GM21576 (cell line): Measurements from ENCODE around the gene IPCEF1.
"Not testable (repeated sequence)": the region's sequence is repeated elsewhere in the genome, so short reads cannot be mapped to it uniquely, and the experiment has no call there.

Experiments
- ATAC-seq: cut with Tn5 transposase; IDR thresholded peaks from one replicate; pipeline ENCODE4 v1.9.1; 2021; ENCODE audit warnings: mild to moderate bottlenecking, moderate library complexity; ENCODE audit not compliant: unreplicated experiment

The IPCEF1 gene

GRCh38 chr6:154341336-154341735 is 15.3 kb downstream of the IPCEF1 start:
- no peak for ATAC-seq

- no peak for ATAC-seq
Observed at GRCh38 chr6:154337406-154338005, 19.1 kb downstream of the IPCEF1 start.

GRCh38 chr6:154334147-154334546 is 22.5 kb downstream of the IPCEF1 start:
- ATAC-seq: not testable (repeated sequence)

GRCh38 chr6:154331750-154332149 is 24.9 kb downstream of the IPCEF1 start:
- ATAC-seq: no peak

GRCh38 chr6:154329350-154330170 is 27.0 kb downstream of the IPCEF1 start:
- ATAC-seq: no peak

- ATAC-seq: not testable (repeated sequence)
Observed at GRCh38 chr6:154327313-154327712, 29.3 kb downstream of the IPCEF1 start.

- no peak for ATAC-seq
Observed at GRCh38 chr6:154325142-154325541, 31.5 kb downstream of the IPCEF1 start.

- ATAC-seq: no peak
Observed at GRCh38 chr6:154320181-154320580, 36.4 kb downstream of the IPCEF1 start.

- ATAC-seq: no peak
Observed at GRCh38 chr6:154319231-154319858, 37.3 kb downstream of the IPCEF1 start.

GRCh38 chr6:154318721-154319120 is 37.9 kb downstream of the IPCEF1 start:
- no peak for ATAC-seq

- no peak for ATAC-seq
Observed at GRCh38 chr6:154316131-154316530, 40.5 kb downstream of the IPCEF1 start.

GRCh38 chr6:154314084-154314483 is 42.5 kb downstream of the IPCEF1 start:
- ATAC-seq: no peak

GRCh38 chr6:154308986-154309385 is 47.6 kb downstream of the IPCEF1 start:
- no peak for ATAC-seq

- no peak for ATAC-seq
Observed at GRCh38 chr6:154307696-154308425, 48.7 kb downstream of the IPCEF1 start.

- ATAC-seq: not testable (repeated sequence)
Observed at GRCh38 chr6:154307147-154307546, 49.5 kb downstream of the IPCEF1 start.

GRCh38 chr6:154306696-154307095 is 49.9 kb downstream of the IPCEF1 start:
- ATAC-seq: peak; percentile 58

GRCh38 chr6:154304191-154304590 is 52.4 kb downstream of the IPCEF1 start:
- no peak for ATAC-seq

GRCh38 chr6:154303642-154304041 is 53.0 kb downstream of the IPCEF1 start:
- ATAC-seq: not testable (repeated sequence)

GRCh38 chr6:154301839-154302752 is 54.5 kb downstream of the IPCEF1 start:
- peak; percentile 95 for ATAC-seq

GRCh38 chr6:154301086-154301625 is 55.4 kb downstream of the IPCEF1 start:
- ATAC-seq: no peak
